ENCODE data around the gene SMIM9.

DNA sequence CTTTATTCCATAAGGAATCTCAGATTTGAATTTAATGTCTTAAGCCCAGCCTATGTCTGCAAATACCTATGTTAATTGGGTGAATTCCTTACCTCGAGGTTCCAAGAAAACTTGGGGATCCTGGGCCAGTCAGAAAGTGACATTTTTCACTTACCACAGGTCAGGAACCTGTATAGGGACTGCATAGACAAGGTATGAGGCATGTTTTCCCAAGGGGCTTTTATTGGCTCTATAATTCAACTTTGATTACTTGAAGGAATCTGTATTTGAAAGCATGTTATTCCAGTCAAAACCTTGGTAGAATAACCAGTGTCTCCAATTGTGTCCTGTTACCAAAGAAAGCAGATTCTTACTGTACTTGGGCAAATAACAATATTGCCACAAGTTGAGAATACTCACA, 20.7 kb downstream of the SMIM9 start:
- TF ChIP-seq, protein P1, sequence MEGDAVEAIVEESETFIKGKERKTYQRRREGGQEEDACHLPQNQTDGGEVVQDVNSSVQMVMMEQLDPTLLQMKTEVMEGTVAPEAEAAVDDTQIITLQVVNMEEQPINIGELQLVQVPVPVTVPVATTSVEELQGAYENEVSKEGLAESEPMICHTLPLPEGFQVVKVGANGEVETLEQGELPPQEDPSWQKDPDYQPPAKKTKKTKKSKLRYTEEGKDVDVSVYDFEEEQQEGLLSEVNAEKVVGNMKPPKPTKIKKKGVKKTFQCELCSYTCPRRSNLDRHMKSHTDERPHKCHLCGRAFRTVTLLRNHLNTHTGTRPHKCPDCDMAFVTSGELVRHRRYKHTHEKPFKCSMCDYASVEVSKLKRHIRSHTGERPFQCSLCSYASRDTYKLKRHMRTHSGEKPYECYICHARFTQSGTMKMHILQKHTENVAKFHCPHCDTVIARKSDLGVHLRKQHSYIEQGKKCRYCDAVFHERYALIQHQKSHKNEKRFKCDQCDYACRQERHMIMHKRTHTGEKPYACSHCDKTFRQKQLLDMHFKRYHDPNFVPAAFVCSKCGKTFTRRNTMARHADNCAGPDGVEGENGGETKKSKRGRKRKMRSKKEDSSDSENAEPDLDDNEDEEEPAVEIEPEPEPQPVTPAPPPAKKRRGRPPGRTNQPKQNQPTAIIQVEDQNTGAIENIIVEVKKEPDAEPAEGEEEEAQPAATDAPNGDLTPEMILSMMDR (IDR thresholded peaks at IDR 0.05; ENCODE audit: low read depth, low read length): no peak
- no peak for TF ChIP-seq EZH2phosphoT487 (IDR thresholded peaks at IDR 0.05; ENCODE audit: low read depth)
